Measurements from ENCODE around the gene ADGB.

ADGB gene

DNA sequence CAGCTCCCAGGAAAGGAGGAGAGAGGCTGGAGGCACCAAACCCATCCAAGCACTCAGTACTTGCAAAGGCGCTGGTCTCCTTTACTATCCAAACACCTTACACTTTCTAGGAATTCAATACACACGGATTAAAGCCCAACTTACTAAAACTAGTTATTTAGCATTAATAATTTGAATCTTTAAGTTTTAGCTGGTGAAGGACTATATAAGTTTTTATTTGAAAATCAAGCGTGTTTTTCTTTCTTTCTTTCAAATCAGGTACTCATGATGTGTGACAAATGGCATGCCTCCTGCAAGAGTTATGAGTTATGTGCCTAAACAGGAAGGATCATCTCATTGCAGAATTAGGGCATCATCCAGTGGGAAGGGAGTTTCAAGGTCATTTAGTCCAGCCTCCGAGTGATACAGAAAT is 263.7 kb downstream of the ADGB start:
- no peak for DNase-seq (ENCODE audit: low spot score)

DNA sequence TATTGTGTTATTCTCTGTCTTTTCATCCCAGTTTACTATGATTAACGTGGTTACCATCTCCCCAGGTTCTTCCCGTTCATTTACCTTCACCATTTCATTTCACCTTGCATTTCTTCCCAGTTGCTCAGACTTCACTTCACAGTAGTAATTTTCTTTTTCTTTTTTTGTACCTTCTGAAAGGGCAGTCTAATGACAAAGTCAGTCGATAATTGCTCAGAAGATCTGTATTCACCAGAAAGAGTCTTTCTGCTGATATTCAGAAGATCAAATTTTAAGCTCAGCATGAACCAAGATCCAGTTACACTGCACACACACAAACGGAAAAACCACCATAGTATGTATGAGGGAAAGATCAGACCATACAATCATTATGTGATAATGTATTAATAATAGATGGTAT is 265.5 kb downstream of the ADGB start:
- DNase-seq (ENCODE audit: low spot score), result no peak

DNA sequence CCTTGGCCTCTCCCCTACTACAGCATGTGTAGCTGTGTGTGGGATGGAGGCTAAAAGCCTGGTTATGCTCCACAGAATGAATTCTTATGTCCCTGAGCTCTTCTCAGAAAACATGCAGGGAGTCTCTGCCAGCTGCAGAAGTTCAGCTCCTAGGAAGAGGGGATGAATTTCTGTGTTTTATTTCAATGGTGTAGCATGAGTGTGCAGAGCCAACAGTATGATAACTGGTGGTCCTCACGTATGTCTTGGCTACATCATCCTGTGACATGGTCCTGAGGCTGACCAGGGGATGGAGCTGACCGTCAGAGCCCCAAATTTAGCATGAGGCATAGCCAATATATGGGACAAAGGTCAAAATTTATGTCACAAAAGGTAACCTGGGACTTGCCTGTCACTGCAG is 266.1 kb downstream of the ADGB start:
- DNase-seq (ENCODE audit: low spot score), result no peak

All from SW480 (cell line).